Hepatocyte (in vitro differentiated cells): ENCODE data around the gene CSF1R. TPM values are rescaled to one million over a fixed set of nuclear protein-coding genes. Genes with fewer than 3 reads are reported as not detected.

Experiments used
- DNase-seq: peaks from one replicate; pipeline ENCODE4 v3.0.0-alpha.2; 2016; ENCODE audit warnings: low spot score
- H2AFZ ChIP-seq: fragments of 200-600 bp; sonication (generic); 2 replicates; pipeline ENCODE4 v1.6.0; 2016; ENCODE audit warnings: antibody characterized with exemption, mild to moderate bottlenecking
- H3K27ac ChIP-seq: fragments of 200-600 bp; sonication (generic); 2 replicates; pipeline ENCODE4 v1.5.1; 2016; ENCODE audit warnings: mild to moderate bottlenecking
- H3K27me3 ChIP-seq: fragments of 200-600 bp; sonication (generic); 2 replicates; pipeline ENCODE4 v1.6.1; 2016
- H3K36me3 ChIP-seq: fragments of 200-600 bp; sonication (generic); replicated peaks from 2 replicates; pipeline ENCODE4 v1.5.1; 2016; ENCODE audit warnings: low read depth; ENCODE audit not compliant: insufficient read depth
- H3K4me1 ChIP-seq: fragments of 200-600 bp; sonication (generic); 2 replicates; pipeline ENCODE4 v1.5.1; 2016; ENCODE audit warnings: mild to moderate bottlenecking, moderate library complexity; ENCODE audit not compliant: insufficient read depth
- H3K4me2 ChIP-seq: fragments of 200-600 bp; sonication (generic); 2 replicates; pipeline ENCODE4 v1.6.0; 2016
- H3K4me3 ChIP-seq: fragments of 200-600 bp; sonication (generic); 2 replicates; pipeline ENCODE4 v1.5.1; 2016; ENCODE audit warnings: mild to moderate bottlenecking
- H3K79me2 ChIP-seq: fragments of 200-600 bp; sonication (generic); 2 replicates; pipeline ENCODE4 v1.6.0; 2017; ENCODE audit warnings: mild to moderate bottlenecking
- H3K9me2 ChIP-seq: fragments of 200-600 bp; sonication (generic); replicated peaks from 2 replicates; pipeline ENCODE4 v1.6.0; 2017; ENCODE audit warnings: mild to moderate bottlenecking; ENCODE audit not compliant: insufficient read depth
- H3K9me3 ChIP-seq: fragments of 200-600 bp; sonication (generic); 2 replicates; pipeline ENCODE4 v1.5.1; 2016; ENCODE audit warnings: low read depth, mild to moderate bottlenecking
- H4K20me1 ChIP-seq: fragments of 200-600 bp; sonication (generic); 2 replicates; pipeline ENCODE4 v1.6.0; 2016; ENCODE audit warnings: mild to moderate bottlenecking; ENCODE audit not compliant: insufficient read depth, poor library complexity, severe bottlenecking
- CTCF ChIP-seq: fragments of 200-600 bp; sonication (generic); IDR thresholded peaks from 2 replicates; pipeline ENCODE4 v1.5.1; 2016; ENCODE audit warnings: antibody characterized with exemption, mild to moderate bottlenecking; ENCODE audit not compliant: poor library complexity
- EZH2 ChIP-seq: fragments of 200-600 bp; sonication (generic); IDR thresholded peaks from 2 replicates; pipeline ENCODE4 v1.6.1; 2016; ENCODE audit warnings: antibody characterized with exemption, mild to moderate bottlenecking, borderline replicate concordance
- EZH2phosphoT487 ChIP-seq: fragments of 200-600 bp; sonication (generic); IDR thresholded peaks from one replicate; pipeline ENCODE4 v1.6.1; 2018; ENCODE audit warnings: antibody characterized with exemption, mild to moderate bottlenecking, low read depth, moderate library complexity; ENCODE audit not compliant: unreplicated experiment, severe bottlenecking
- WGBS: methylation state at CpG from one replicate; pipeline ENCODE4 v1.1.6; 2016; ENCODE audit warnings: low lambda C conversion rate; ENCODE audit errors: missing lambda C conversion rate; 5-methylcytosine and 5-hydroxymethylcytosine counted together
- polyA plus RNA-seq: library from polyadenylated mRNA; unstranded; fragments of >200 nt; fragmentation: Nextera tagmentation; extraction: Ambion mirVana; gene quantifications from 2 replicates; pipeline ENCODE4 v1.2.1, GENCODE V29; 2016
- total RNA-seq: library from RNA; depleted of rRNA; stranded (reverse); fragments of >200 nt; gene quantifications from 2 replicates; pipeline ENCODE4 v1.2.3, GENCODE V29; 2014

Gene CSF1R
- total and polyA plus RNA-seq, 2 experiments from 2014 or later, result 3.6 to 4.7 TPM

DNA sequence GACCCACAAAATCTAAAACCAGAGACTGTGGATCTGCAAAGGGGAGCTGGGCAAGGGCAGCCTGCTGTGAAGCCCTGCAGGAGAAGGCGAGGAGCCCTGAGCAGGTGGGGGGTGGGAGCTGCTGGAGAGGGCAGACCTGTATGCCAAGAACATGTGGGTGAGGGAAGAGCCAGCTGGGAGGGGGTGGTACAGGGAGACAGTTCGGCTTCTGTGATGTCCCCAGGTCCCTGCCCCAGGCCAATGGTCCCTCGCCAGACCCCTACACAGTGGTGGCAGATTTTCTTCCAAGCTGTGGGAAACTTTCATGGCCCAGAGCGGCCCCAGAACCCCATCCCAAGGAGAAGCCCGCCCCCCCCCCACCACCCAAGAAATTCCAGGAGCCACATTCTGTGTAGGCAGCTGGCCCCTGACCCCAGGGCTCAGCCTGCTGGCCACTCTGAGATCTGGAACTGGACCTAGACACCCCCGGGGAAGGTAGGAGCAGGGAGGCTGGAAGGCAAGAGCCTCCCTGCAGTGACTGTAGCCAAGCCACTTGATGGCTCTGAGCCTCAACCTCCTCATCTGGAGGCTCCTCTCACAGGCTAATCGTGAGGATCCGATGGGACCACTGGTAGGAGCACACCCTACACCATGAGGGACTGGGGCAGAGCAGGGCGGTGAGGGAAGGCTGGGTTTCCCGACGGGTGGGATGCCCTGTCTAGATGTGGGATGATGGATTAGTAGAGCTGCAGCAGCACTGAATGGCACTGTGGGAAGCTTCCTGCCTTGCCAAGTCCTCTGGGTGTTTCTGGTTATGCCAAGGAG, 22.6 kb upstream of the CSF1R start:
- WGBS, result 92% methylated on average over 11 of the region's 11 CpGs

GRCh38 chr5:150107909-150108447, 21.6 kb upstream of the CSF1R start:
- peak; percentile 56 for DNase-seq
- no peaks in the 10 kb centered on the region for H3K79me2 ChIP-seq
- WGBS, result 54% methylated on average over 4 of the region's 4 CpGs
- no peak overlapping the region for H3K4me3 ChIP-seq
- H4K20me1 ChIP-seq, result no peaks in the 10 kb centered on the region
- no peak for TF ChIP-seq EZH2phosphoT487
- no peak for TF ChIP-seq CTCF
- no peak for TF ChIP-seq EZH2
- H3K36me3 ChIP-seq, result no peaks in the 10 kb centered on the region
- H3K27ac ChIP-seq, result peak overlapping the region; percentile 81
- H2AFZ ChIP-seq, result no peak overlapping the region
- peak overlapping the region; percentile 8 for H3K4me2 ChIP-seq
- H3K4me1 ChIP-seq, result peaks cover 30% of the 10 kb centered on the region
- H3K9me2 ChIP-seq, result no peaks in the 10 kb centered on the region
- no peaks in the 10 kb centered on the region for H3K9me3 ChIP-seq
- no peaks in the 10 kb centered on the region for H3K27me3 ChIP-seq

More for the DNA sequence above, 22.6 kb upstream of the CSF1R start:
- Histone ChIP-seq H3K9me2 (no peaks in the 10 kb centered on the region), H3K79me2 (no peaks in the 10 kb centered on the region), H3K27me3 (no peaks in the 10 kb centered on the region), H3K4me3 (no peak overlapping the region), H3K9me3 (no peaks in the 10 kb centered on the region), H3K27ac (peak overlapping the region; percentile 81), H3K4me2 (no peak overlapping the region), H3K36me3 (no peaks in the 10 kb centered on the region), H4K20me1 (no peaks in the 10 kb centered on the region), H3K4me1 (peaks cover 36% of the 10 kb centered on the region), H2AFZ (no peak overlapping the region)
- TF ChIP-seq EZH2, result no peak
- TF ChIP-seq CTCF, result no peak
- TF ChIP-seq EZH2phosphoT487, result no peak
- no peak for DNase-seq

GRCh38 chr5:150106674-150107426, 20.5 kb upstream of the CSF1R start:
- Histone ChIP-seq H3K27me3 (no peaks in the 10 kb centered on the region), H3K4me1 (peaks cover 22% of the 10 kb centered on the region), H3K9me3 (no peaks in the 10 kb centered on the region), H3K36me3 (no peaks in the 10 kb centered on the region), H3K4me3 (no peak overlapping the region), H3K79me2 (no peaks in the 10 kb centered on the region), H3K4me2 (no peak overlapping the region), H2AFZ (no peak overlapping the region), H3K9me2 (no peaks in the 10 kb centered on the region), H4K20me1 (no peaks in the 10 kb centered on the region), H3K27ac (peak overlapping the region; percentile 81)
- no peak for DNase-seq
- TF ChIP-seq CTCF (no peak), EZH2 (no peak)
- 59% methylated on average over 4 of the region's 4 CpGs for WGBS
